Tibial nerve (tissue), 4 donors: ENCODE data around the gene CCDC148. TPM values are rescaled to one million over a fixed set of nuclear protein-coding genes. Genes with fewer than 3 reads are reported as not detected.

ENCODE experiments used
- DNase-seq, 2 donors: peaks; one replicate each; pipeline ENCODE4 v3.0.0-alpha.2; 2019; ENCODE audit warnings: low spot score in 2 of 2
- H3K27ac ChIP-seq, 4 donors: fragments of 200-600 bp; sonication (generic) in 3 of 4; one replicate each; pipeline ENCODE4 v1.5.1; 2017 to 2019; ENCODE audit warnings: mild to moderate bottlenecking in 1 of 4
- H3K27me3 ChIP-seq, 2 donors: fragments of 200-600 bp; sonication (generic) in 1 of 2; one replicate each; pipeline versions ENCODE4 v1.5.1 to v1.6.0; 2017 to 2019
- H3K36me3 ChIP-seq, 3 donors: fragments of 200-600 bp; sonication (generic); one replicate each; pipeline ENCODE4 v1.5.1; 2018 to 2019
- H3K4me1 ChIP-seq, 4 donors: fragments of 200-600 bp; sonication (generic) in 3 of 4; one replicate each; pipeline ENCODE4 v1.5.1; 2017 to 2019
- H3K4me3 ChIP-seq, 4 donors: fragments of 200-600 bp; sonication (generic) in 3 of 4; one replicate each; pipeline ENCODE4 v1.5.1; 2017 to 2019; ENCODE audit warnings: mild to moderate bottlenecking in 1 of 4, moderate library complexity in 1 of 4
- H3K9me3 ChIP-seq, 4 donors: fragments of 200-600 bp; sonication (generic) in 3 of 4; one replicate each; pipeline ENCODE4 v1.5.1; 2017 to 2019
- EP300 ChIP-seq, 2 donors: sonication (generic); formaldehyde crosslinking; IDR thresholded peaks; one replicate each; pipeline ENCODE4 v1.6.1; 2017; ENCODE audit warnings: antibody characterized with exemption in 2 of 2, mild to moderate bottlenecking in 1 of 2
- POLR2A ChIP-seq, 2 donors: fragments of 450-650 bp; IDR thresholded peaks; one replicate each; pipeline ENCODE4 v1.6.1; 2017; ENCODE audit warnings: antibody characterized with exemption in 2 of 2, mild to moderate bottlenecking in 2 of 2, moderate library complexity in 2 of 2
- WGBS, 2 donors: methylation state at CpG; one replicate each; pipeline ENCODE4 v1.1.5; 2018; 5-methylcytosine and 5-hydroxymethylcytosine counted together
- total RNA-seq, 4 donors: library from RNA; depleted of rRNA; stranded (reverse); fragments of >200 nt; gene quantifications; one replicate each; pipeline ENCODE4 v1.1.0, GENCODE V29; 2016
- TF ChIP-seq, protein P1 (sequence below), 5 experiments: fragments of 200-600 bp in 3 of 5; fragments of 450-650 bp in 2 of 5; sonication (generic) in 3 of 5; IDR thresholded peaks; one replicate each; pipeline ENCODE4 v1.5.1; 2016 to 2019; ENCODE audit warnings: antibody characterized with exemption in 5 of 5, mild to moderate bottlenecking in 3 of 5, moderate library complexity in 2 of 5

The CCDC148 gene
- total RNA-seq, 4 donors from 2014 or later, result 0.30 to 2.5 (median 1.9) TPM

DNA sequence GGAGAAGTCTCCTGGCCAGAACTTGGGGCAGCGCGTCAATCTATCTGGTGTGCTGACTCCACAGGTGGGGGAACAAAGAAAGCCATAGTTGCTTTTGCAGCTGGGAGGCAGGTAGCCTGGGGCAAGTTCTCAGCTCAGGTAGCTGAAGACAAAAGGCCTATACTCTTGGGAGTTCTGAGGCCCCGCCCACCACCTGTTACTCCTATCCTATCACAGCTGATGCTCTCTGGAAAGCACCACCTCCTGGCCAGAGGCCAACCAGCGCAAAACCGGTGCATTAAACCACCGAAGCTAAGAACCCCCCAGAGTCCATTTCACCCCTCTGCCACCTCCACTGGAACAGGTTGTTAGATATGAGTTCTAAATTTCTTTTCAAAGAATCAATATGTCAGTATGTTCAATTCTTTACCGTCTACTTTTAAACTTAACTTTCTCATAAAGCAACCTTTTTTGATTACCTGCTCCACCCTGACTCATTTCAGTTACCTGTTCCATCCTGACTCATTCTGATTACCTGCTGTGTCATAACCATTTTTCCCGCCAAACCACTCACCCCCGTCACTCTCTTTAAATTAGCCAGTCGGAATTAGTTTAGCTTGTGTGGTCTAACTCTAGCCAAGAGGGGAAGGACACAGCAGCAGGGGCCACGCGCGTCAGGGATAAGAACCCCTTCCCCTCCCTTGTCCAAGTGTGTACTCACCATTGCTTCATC, 311.5 kb downstream of the CCDC148 start:
- H3K27me3 ChIP-seq, result no peaks in the 10 kb centered on the region
- DNase-seq, result no peak
- no peaks in the 10 kb centered on the region for H3K36me3 ChIP-seq
- WGBS, 2 donors, result 92 to 95% methylated on average over 13 of the region's 13 CpGs
- no peak overlapping the region for H3K4me3 ChIP-seq
- no peak for TF ChIP-seq POLR2A (IDR thresholded peaks at IDR 0.05)
- TF ChIP-seq, protein P1, sequence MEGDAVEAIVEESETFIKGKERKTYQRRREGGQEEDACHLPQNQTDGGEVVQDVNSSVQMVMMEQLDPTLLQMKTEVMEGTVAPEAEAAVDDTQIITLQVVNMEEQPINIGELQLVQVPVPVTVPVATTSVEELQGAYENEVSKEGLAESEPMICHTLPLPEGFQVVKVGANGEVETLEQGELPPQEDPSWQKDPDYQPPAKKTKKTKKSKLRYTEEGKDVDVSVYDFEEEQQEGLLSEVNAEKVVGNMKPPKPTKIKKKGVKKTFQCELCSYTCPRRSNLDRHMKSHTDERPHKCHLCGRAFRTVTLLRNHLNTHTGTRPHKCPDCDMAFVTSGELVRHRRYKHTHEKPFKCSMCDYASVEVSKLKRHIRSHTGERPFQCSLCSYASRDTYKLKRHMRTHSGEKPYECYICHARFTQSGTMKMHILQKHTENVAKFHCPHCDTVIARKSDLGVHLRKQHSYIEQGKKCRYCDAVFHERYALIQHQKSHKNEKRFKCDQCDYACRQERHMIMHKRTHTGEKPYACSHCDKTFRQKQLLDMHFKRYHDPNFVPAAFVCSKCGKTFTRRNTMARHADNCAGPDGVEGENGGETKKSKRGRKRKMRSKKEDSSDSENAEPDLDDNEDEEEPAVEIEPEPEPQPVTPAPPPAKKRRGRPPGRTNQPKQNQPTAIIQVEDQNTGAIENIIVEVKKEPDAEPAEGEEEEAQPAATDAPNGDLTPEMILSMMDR (IDR thresholded peaks at IDR 0.05), result no peak
- TF ChIP-seq EP300 (IDR thresholded peaks at IDR 0.05), result no peak
- H3K9me3 ChIP-seq, result peaks cover 0 to 10% (median 0%) of the 10 kb centered on the region in 4 donors
- H3K4me1 ChIP-seq, result no peaks in the 10 kb centered on the region
- H3K27ac ChIP-seq, result no peak overlapping the region

DNA sequence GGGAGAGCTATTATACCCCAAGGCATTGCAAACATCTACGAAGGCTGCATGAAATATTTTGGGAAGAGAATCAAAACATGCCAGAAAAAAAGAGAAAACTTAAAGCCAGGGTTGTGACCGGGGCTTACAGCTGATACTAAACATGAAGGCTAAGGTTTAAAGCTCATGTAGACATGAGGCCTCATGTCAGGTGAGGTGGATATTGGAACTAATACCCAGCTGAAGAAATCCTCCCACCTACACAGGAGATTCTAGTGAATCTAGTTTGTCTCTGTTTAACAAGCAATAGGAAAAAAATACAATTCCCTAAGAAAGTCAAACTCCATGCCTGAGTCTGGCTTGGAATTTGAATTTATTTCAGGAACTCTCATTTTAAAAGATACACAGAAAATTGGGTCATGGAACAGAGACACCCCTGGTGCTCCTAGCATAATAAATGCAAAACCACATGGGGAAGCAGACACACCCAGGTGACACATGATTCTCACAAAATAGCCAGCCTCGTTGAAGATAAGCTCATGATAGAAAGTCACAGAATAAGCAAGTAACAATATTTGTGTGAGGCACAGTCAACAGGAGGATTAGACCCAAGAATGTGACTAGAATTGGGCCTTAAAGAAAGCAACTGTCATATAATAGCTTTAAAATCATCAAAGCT, 312.7 kb downstream of the CCDC148 start:
- 47 to 53% methylated on average over 3 of the region's 3 CpGs for WGBS, 2 donors
- no peak for DNase-seq
- no peaks in the 10 kb centered on the region for H3K36me3 ChIP-seq

DNA sequence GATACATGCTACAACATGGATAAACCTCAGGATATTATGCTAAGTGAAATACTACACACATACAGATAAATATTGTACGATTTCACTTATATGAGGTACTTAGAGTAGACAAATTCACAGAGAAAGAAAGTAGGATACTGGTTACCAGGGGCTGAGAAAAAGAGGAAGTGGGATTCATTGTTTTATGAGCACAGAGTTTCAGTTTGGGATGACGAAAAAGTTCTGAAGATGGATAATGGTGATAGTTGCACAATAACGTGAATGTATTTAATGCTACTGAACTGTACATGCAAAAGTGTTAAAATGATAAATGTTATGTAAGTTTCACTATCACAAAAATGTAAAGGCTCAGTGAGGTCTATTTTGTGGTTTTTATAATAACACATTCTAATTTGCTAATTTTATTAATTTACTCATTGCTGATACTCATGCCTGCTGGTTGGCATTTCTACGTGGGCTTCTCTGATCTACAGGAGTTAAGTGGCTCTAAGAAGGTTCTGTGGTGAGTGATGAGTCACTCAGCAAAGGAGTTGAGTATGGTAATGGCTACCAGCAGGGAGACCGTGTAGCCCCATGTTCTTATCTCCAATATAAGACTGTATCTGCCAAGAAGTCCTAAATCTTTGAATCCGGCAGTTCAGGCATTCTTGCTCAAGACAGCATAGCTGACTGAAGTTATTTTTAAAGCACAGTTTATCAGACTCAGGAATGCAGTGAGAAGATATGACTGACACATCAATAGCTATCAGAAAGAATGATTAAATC, 313.8 kb downstream of the CCDC148 start:
- no peak for TF ChIP-seq EP300 (IDR thresholded peaks at IDR 0.05)
- TF ChIP-seq, protein P1 (IDR thresholded peaks at IDR 0.05), result no peak
- no peak for TF ChIP-seq POLR2A (IDR thresholded peaks at IDR 0.05)
- no peak for DNase-seq
- Histone ChIP-seq H3K36me3 (no peaks in the 10 kb centered on the region), H3K27me3 (no peaks in the 10 kb centered on the region), H3K9me3 (peaks cover 0 to 10% (median 0%) of the 10 kb centered on the region in 4 donors), H3K27ac (no peak overlapping the region), H3K4me1 (no peaks in the 10 kb centered on the region), H3K4me3 (no peak overlapping the region)
- WGBS, 2 donors, result 78% methylated on average over 6 of the region's 6 CpGs

More for the DNA sequence above, 312.7 kb downstream of the CCDC148 start:
- H3K4me1 ChIP-seq, result no peaks in the 10 kb centered on the region
- H3K27ac ChIP-seq, result no peak overlapping the region
- peaks cover 0 to 10% (median 0%) of the 10 kb centered on the region in 4 donors for H3K9me3 ChIP-seq
- no peaks in the 10 kb centered on the region for H3K27me3 ChIP-seq
- no peak for TF ChIP-seq POLR2A (IDR thresholded peaks at IDR 0.05)
- TF ChIP-seq EP300 (IDR thresholded peaks at IDR 0.05), result no peak
- TF ChIP-seq, protein P1 (IDR thresholded peaks at IDR 0.05), result no peak
- no peak overlapping the region for H3K4me3 ChIP-seq

DNA sequence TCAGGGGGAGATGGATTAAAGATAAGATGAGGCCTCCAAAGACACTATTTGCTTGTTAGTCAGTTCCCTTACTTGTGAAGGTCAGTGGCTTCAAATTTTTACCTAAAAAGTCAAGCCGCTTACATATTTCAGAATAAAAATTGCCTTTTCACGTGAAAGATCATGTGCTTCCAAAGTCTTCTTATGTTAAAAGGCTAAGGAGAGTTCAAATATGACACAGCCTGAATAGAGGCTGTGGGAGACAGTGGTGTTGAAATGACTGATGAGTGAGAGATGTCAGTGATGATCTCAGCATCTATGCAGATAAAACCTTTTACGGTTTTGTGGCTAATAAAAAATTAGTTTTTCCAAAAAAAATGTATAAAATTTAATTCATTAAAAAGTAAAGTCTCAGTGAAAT, 314.4 kb downstream of the CCDC148 start:
- peaks cover 0 to 10% (median 0%) of the 10 kb centered on the region in 4 donors for H3K9me3 ChIP-seq
- TF ChIP-seq, protein P1 (IDR thresholded peaks at IDR 0.05), result no peak
- TF ChIP-seq EP300 (IDR thresholded peaks at IDR 0.05), result no peak
- TF ChIP-seq POLR2A (IDR thresholded peaks at IDR 0.05), result no peak
- no peak overlapping the region for H3K27ac ChIP-seq
- no peaks in the 10 kb centered on the region for H3K27me3 ChIP-seq
- 86 to 87% methylated on average over 3 of the region's 3 CpGs for WGBS, 2 donors
- H3K36me3 ChIP-seq, result no peaks in the 10 kb centered on the region
- no peak for DNase-seq
- no peaks in the 10 kb centered on the region for H3K4me1 ChIP-seq
- no peak overlapping the region for H3K4me3 ChIP-seq
